Spleen (tissue), 11 donors: ENCODE measurements around the gene PRKAB1. TPM values are rescaled to one million over a fixed set of nuclear protein-coding genes. Genes with fewer than 3 reads are reported as not detected.
"Not testable (repeated sequence)": the region's sequence is repeated elsewhere in the genome, so short reads cannot be mapped to it uniquely, and the experiment has no call there.

Experiments
- DNase-seq: peaks from one replicate; pipeline ENCODE4 v3.0.0-alpha.2; 2020
- H3K27ac ChIP-seq, 8 donors: fragments of 200-600 bp; sonication (generic) in 7 of 8; 1 replicate in 4 of 8; 2 replicates in 4 of 8; pipeline versions ENCODE4 v1.5.0 to v1.8.0; 2016 to 2021; ENCODE audit warnings: inconsistent platforms in 4 of 8, mild to moderate bottlenecking in 4 of 8, moderate library complexity in 1 of 8
- H3K27me3 ChIP-seq, 7 donors: fragments of 200-600 bp; sonication (generic) in 6 of 7; replicated peaks in 1 of 7; 1 replicate in 4 of 7; 2 replicates in 3 of 7; pipeline versions ENCODE4 v1.5.0 to v1.8.0; 2016 to 2021; ENCODE audit warnings: inconsistent platforms in 3 of 7, mild to moderate bottlenecking in 1 of 7
- H3K36me3 ChIP-seq, 6 donors: fragments of 200-600 bp; sonication (generic) in 5 of 6; 1 replicate in 4 of 6; 2 replicates in 2 of 6; pipeline versions ENCODE4 v1.5.0 to v1.8.0; 2016 to 2021; ENCODE audit warnings: inconsistent platforms in 2 of 6
- H3K4me1 ChIP-seq, 6 donors: fragments of 200-600 bp; sonication (generic) in 5 of 6; 1 replicate in 3 of 6; 2 replicates in 3 of 6; pipeline versions ENCODE4 v1.5.0 to v1.8.0; 2016 to 2021; ENCODE audit warnings: inconsistent platforms in 3 of 6
- H3K4me3 ChIP-seq, 8 donors: fragments of 200-600 bp; sonication (generic) in 7 of 8; 1 replicate in 4 of 8; 2 replicates in 4 of 8; pipeline versions ENCODE4 v1.5.0 to v1.8.0; 2016 to 2021; ENCODE audit warnings: inconsistent platforms in 4 of 8, mild to moderate bottlenecking in 4 of 8, moderate library complexity in 2 of 8
- H3K9me3 ChIP-seq, 8 donors: fragments of 200-600 bp; sonication (generic) in 7 of 8; 1 replicate in 4 of 8; 2 replicates in 4 of 8; pipeline versions ENCODE4 v1.5.0 to v1.8.0; 2016 to 2021; ENCODE audit warnings: inconsistent platforms in 4 of 8
- POLR2A ChIP-seq, 3 donors: fragments of 450-650 bp; IDR thresholded peaks; one replicate each; pipeline ENCODE4 v1.5.1; 2017; ENCODE audit warnings: antibody characterized with exemption in 3 of 3, mild to moderate bottlenecking in 1 of 3
- POLR2AphosphoS5 ChIP-seq, 3 donors: sonication (generic); formaldehyde crosslinking; IDR thresholded peaks; one replicate each; pipeline ENCODE4 v1.5.1; 2017; ENCODE audit warnings: antibody characterized with exemption in 3 of 3
- WGBS, 5 donors: extraction: QIAGEN DNeasy Blood & Tissue Kit in 3 of 5; methylation state at CpG; one replicate each; pipeline versions ENCODE4 v1.1.5 to v1.1.7; 2013 to 2018; 5-methylcytosine and 5-hydroxymethylcytosine counted together
- intact Hi-C: fragments of 100-400 bp; cut with DNase I; formaldehyde crosslinking; loops from one replicate; pipeline ENCODE4 v1.15.0; 2023; ENCODE audit warnings: low total_unique reads
- polyA plus RNA-seq, 3 donors: library from polyadenylated mRNA; stranded (reverse); fragments of 200-250 nt; gene quantifications; one replicate each; pipeline ENCODE4 v1.2.1, GENCODE V29; 2013
- total RNA-seq, 7 donors: library from RNA; depleted of rRNA in 3 of 7; stranded (reverse); fragments of >200 nt in 3 of 7; fragmentation: NEBNext Ultra II Directional in 4 of 7; extraction: Animal tissue kit (Norgen Biotek cat#: 25700) in 4 of 7; gene quantifications; one replicate each; pipeline versions ENCODE4 v1.1.0 to v1.2.1, GENCODE V29; 2016 to 2021
- TF ChIP-seq, protein P1 (sequence below), 11 experiments: fragments of 200-600 bp in 7 of 11; fragments of 450-650 bp in 4 of 11; sonication (generic) in 4 of 11; IDR thresholded peaks in 8 of 11; conservative IDR thresholded peaks in 3 of 11; 1 replicate in 7 of 11; 2 replicates in 4 of 11; pipeline versions ENCODE4 v1.4.0 to v1.8.0; 2016 to 2021; ENCODE audit warnings: antibody characterized with exemption in 11 of 11, inconsistent platforms in 4 of 11, mild to moderate bottlenecking in 1 of 11
- donor health status: healthy with polysubstance abuse.
- donor health status: DM: no; HTN: no; CAD: no; lungs with moderate emphysema.
- donor health status: DM: no; HTN: no; CAD: no.
- donor health status: Bipolar disorder and iron deficiency.
- donor health status: healthy.
- donor health status: DM: no; HTN: no; CAD: no.
- donor health status: DM: yes; HTN: yes; CAD: no.

The PRKAB1 gene
- total and polyA plus RNA-seq, 10 donors = 28.3 to 69.2 (median 42.5) TPM

DNA sequence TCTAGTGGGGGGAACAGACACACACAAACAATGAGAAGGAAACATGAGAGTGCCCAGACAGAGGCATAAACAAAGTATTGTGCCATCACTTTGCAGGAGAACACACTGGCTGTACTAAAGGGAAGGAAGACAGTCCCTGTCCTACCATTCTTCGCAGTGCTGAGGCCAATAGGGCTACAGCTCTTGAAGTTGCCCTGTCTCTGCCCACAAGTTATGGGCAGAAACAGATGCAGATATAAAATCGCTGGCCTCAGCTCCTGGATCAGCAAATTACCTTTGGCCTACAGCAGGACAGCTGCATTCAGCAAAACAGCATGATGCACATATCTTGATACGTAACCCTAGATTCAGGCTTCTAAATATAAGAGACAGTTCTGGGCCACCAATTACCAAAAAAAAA lies 23.0 kb upstream of the PRKAB1 start:
- no peak for DNase-seq
- no peaks in the 10 kb centered on the region for H3K36me3 ChIP-seq
- TF ChIP-seq, protein P1, sequence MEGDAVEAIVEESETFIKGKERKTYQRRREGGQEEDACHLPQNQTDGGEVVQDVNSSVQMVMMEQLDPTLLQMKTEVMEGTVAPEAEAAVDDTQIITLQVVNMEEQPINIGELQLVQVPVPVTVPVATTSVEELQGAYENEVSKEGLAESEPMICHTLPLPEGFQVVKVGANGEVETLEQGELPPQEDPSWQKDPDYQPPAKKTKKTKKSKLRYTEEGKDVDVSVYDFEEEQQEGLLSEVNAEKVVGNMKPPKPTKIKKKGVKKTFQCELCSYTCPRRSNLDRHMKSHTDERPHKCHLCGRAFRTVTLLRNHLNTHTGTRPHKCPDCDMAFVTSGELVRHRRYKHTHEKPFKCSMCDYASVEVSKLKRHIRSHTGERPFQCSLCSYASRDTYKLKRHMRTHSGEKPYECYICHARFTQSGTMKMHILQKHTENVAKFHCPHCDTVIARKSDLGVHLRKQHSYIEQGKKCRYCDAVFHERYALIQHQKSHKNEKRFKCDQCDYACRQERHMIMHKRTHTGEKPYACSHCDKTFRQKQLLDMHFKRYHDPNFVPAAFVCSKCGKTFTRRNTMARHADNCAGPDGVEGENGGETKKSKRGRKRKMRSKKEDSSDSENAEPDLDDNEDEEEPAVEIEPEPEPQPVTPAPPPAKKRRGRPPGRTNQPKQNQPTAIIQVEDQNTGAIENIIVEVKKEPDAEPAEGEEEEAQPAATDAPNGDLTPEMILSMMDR (IDR thresholded peaks at IDR 0.05 in 8 of 11, conservative IDR thresholded peaks at IDR 0.05 in 3 of 11) = no peak
- no peak for TF ChIP-seq POLR2AphosphoS5 (IDR thresholded peaks at IDR 0.05)
- TF ChIP-seq POLR2A (IDR thresholded peaks at IDR 0.05) = no peak
- intact Hi-C loops = no loop called here
- WGBS, 5 donors = 86 to 92% (median 90%) methylated on average over 3 of the region's 3 CpGs
- H3K4me3 ChIP-seq = no peak overlapping the region
- no peak overlapping the region for H3K27ac ChIP-seq
- H3K4me1 ChIP-seq = no peaks in the 10 kb centered on the region
- no peaks in the 10 kb centered on the region for H3K9me3 ChIP-seq
- peaks cover 0 to 12% (median 0%) of the 10 kb centered on the region in 7 donors for H3K27me3 ChIP-seq

DNA sequence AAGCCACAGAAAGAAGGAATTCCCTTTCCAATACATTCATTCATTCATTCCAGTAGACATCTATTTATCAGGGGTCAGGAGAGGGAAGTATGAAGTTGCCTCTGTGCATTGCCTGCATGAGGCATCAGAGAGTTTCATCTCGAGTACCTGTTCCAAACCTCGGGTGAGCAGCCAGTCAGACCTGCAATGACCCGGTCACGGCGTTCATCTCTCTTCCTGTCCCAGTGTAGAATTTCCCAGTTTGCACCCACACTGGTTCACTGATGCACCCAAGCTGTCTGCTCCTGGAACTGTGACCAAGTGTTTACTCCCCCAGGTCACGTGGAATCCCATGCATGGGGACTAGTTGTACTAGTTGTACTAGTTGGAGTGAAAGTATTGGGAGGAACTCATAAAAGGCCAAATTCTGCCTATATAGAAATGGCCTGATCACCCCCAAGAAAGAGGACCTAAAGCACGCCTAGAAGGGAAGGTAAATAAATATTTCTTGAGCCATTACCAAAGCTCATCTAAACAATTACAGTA lies 22.3 kb upstream of the PRKAB1 start:
- Histone ChIP-seq H3K4me1 (no peaks in the 10 kb centered on the region), H3K4me3 (no peak overlapping the region), H3K27me3 (peaks cover 0 to 12% (median 0%) of the 10 kb centered on the region in 7 donors), H3K36me3 (no peaks in the 10 kb centered on the region), H3K9me3 (no peaks in the 10 kb centered on the region), H3K27ac (no peak overlapping the region)
- WGBS, 5 donors = 84 to 91% (median 88%) methylated on average over 7 of the region's 7 CpGs
- intact Hi-C loops = no loop called here
- TF ChIP-seq, protein P1 (IDR thresholded peaks at IDR 0.05 in 8 of 11, conservative IDR thresholded peaks at IDR 0.05 in 3 of 11) = no peak
- TF ChIP-seq POLR2AphosphoS5 (IDR thresholded peaks at IDR 0.05) = no peak
- TF ChIP-seq POLR2A (IDR thresholded peaks at IDR 0.05) = no peak
- no peak for DNase-seq

DNA sequence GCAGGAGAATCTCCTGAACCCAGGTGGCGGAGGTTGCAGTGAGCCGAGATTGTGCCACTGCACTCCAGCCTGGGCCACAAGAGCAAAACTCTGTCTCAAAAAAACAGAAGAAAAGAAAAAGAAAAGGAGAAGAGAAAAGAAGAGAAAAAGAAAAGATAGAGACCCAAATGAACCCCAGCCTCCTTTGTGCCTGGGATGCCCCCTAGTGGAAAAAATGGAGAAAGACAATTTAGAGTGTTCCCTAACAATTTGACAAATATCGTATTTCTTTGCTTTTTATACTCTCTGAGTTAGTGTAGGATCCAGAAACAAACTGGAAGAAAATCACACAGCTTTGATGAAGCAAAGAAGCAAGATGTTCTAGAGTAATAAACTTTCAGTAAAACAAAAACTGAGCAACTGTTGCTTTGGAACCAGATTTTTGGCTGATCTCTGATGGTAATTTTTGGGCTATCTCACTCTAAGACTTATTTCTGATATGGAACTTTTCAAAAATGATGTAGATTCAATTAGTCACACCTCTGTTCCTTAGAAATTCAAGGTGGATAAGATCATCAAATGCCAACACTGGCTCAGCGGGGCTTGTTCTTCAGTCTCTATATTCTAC lies 18.6 kb upstream of the PRKAB1 start:
- Histone ChIP-seq H3K4me3 (no peak overlapping the region), H3K27me3 (peaks cover 0 to 4% (median 0%) of the 10 kb centered on the region in 7 donors), H3K4me1 (no peaks in the 10 kb centered on the region), H3K9me3 (peaks cover 0 to 28% (median 25%) of the 10 kb centered on the region in 8 donors), H3K27ac (no peak overlapping the region), H3K36me3 (no peaks in the 10 kb centered on the region)
- TF ChIP-seq, protein P1 (IDR thresholded peaks at IDR 0.05 in 8 of 11, conservative IDR thresholded peaks at IDR 0.05 in 3 of 11) = peak in 9 of 11 experiments; percentile 31 to 70 (median 62)
- no peak for TF ChIP-seq POLR2A (IDR thresholded peaks at IDR 0.05)
- DNase-seq = no peak
- WGBS, 5 donors = 68 to 77% (median 69%) methylated on average over 4 of the region's 4 CpGs
- intact Hi-C loops = no loop called here

DNA sequence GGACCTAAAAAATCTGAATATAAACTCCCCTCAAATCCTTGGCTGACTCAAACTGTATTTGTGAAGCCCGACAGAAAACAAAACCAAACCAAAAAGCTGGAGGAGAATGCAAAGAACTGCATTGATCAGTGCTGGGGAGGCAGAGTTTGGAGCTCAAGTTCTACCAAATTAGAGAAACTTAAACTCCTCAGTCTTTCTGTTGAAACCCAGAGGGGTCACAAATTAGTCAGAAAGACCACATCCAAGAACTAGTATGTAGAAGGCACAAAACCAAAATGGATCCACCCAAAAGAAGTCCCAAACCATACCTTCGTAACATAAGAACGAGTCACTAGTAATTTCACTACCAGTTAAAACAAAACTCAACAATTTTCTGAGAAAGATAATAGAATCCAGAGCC lies 15.3 kb upstream of the PRKAB1 start:
- H3K36me3 ChIP-seq = no peaks in the 10 kb centered on the region
- 54 to 75% (median 63%) methylated on average over 3 of the region's 3 CpGs for WGBS, 5 donors
- intact Hi-C loops = no loop called here
- no peak overlapping the region for H3K4me3 ChIP-seq
- H3K27me3 ChIP-seq = peaks cover 0 to 4% (median 0%) of the 10 kb centered on the region in 7 donors
- TF ChIP-seq, protein P1 (IDR thresholded peaks at IDR 0.05 in 8 of 11, conservative IDR thresholded peaks at IDR 0.05 in 3 of 11) = no peak
- no peak for TF ChIP-seq POLR2AphosphoS5 (IDR thresholded peaks at IDR 0.05)
- TF ChIP-seq POLR2A (IDR thresholded peaks at IDR 0.05) = no peak
- peaks cover 0 to 33% (median 29%) of the 10 kb centered on the region in 8 donors for H3K9me3 ChIP-seq
- no peaks in the 10 kb centered on the region for H3K4me1 ChIP-seq
- DNase-seq = no peak
- no peak overlapping the region for H3K27ac ChIP-seq

DNA sequence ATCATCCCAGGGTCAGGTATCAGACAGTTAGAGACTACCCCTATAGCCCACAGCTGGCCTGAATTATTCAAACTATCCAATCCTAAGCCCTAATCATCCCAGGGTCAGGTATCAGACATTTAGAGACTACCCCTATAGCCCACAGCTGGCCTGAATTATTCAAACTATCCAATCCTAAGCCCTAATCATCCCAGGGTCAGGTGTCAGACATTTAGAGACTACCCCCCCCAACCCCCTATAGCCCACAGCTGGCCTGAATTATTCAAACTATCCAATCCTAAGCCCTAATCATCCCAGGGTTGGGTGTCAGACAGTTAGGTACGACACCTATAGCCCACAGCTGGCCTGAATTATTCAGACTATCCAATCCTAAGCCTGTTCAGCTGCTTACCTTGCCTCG lies 10.9 kb upstream of the PRKAB1 start:
- peaks cover 0 to 15% (median 5%) of the 10 kb centered on the region in 6 donors for H3K4me1 ChIP-seq
- intact Hi-C loops, H3K27me3 ChIP-seq, H3K36me3 ChIP-seq, DNase-seq, H3K4me3 ChIP-seq, H3K27ac ChIP-seq: not testable (repeated sequence)
- WGBS, 5 donors = 83 to 94% (median 87%) methylated on average over 2 of the region's 2 CpGs
- H3K9me3 ChIP-seq = peaks cover 0 to 28% (median 27%) of the 10 kb centered on the region in 8 donors

DNA sequence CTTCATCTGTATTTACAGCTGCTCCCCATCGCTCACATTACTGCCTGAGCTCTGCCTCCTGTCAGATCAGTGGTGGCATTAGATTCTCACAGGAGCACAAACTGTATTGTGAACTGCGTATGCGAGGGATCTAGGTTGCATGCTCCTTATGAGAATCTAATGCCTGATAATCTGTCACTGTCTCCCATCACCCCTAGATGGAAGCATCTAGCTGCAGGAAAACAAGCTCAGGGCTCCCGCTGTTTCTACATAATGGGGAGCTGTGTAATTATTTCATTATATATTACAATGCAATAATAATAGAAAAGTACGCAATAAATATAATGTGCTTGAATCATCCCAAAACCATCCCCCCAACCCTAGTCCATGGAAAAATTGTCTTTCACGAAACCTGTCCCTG lies 9.8 kb upstream of the PRKAB1 start:
- intact Hi-C loops, H3K4me3 ChIP-seq, H3K27ac ChIP-seq, DNase-seq, H3K27me3 ChIP-seq, H3K36me3 ChIP-seq: not testable (repeated sequence)
- H3K4me1 ChIP-seq = peaks cover 0 to 15% (median 5%) of the 10 kb centered on the region in 6 donors
- 92 to 95% (median 94%) methylated on average over 6 of the region's 6 CpGs for WGBS, 5 donors
- peaks cover 0 to 17% (median 15%) of the 10 kb centered on the region in 8 donors for H3K9me3 ChIP-seq
